ENCODE data around the gene APOBEC4.
"Not testable (repeated sequence)": the region's sequence is repeated elsewhere in the genome, so short reads cannot be mapped to it uniquely, and the experiment has no call there.

Gene APOBEC4

GRCh38 chr1:183632964-183633363, 20.2 kb downstream of the APOBEC4 start:
- DNase-seq, result no peak

GRCh38 chr1:183632114-183632513, 21.0 kb downstream of the APOBEC4 start:
- DNase-seq, result no peak

- no peak for DNase-seq
These were observed 22.4 kb downstream of the APOBEC4 start for GRCh38 chr1:183630748-183631147.

- no peak for DNase-seq
These were observed 24.6 kb downstream of the APOBEC4 start for GRCh38 chr1:183628537-183628936.

GRCh38 chr1:183626236-183626635, 26.9 kb downstream of the APOBEC4 start:
- DNase-seq, result not testable (repeated sequence)

- DNase-seq, result peak; percentile 60
These were observed 30.0 kb downstream of the APOBEC4 start for GRCh38 chr1:183622884-183623785.

GRCh38 chr1:183622013-183622412, 31.1 kb downstream of the APOBEC4 start:
- DNase-seq, result no peak

GRCh38 chr1:183620311-183620710, 32.8 kb downstream of the APOBEC4 start:
- DNase-seq, result no peak

GRCh38 chr1:183619781-183620180, 33.3 kb downstream of the APOBEC4 start:
- no peak for DNase-seq

- DNase-seq, result not testable (repeated sequence)
These were observed 34.9 kb downstream of the APOBEC4 start for GRCh38 chr1:183618202-183618601.

- not testable (repeated sequence) for DNase-seq
These were observed 40.1 kb downstream of the APOBEC4 start for GRCh38 chr1:183612975-183613374.

GRCh38 chr1:183612407-183612806, 40.7 kb downstream of the APOBEC4 start:
- DNase-seq, result no peak

- DNase-seq, result no peak
These were observed 42.1 kb downstream of the APOBEC4 start for GRCh38 chr1:183611021-183611420.

GRCh38 chr1:183609759-183610452, 43.2 kb downstream of the APOBEC4 start:
- no peak for DNase-seq

GRCh38 chr1:183609313-183609712, 43.8 kb downstream of the APOBEC4 start:
- peak; percentile 64 for DNase-seq

GRCh38 chr1:183607322-183607980, 45.7 kb downstream of the APOBEC4 start:
- DNase-seq, result no peak

- DNase-seq, result no peak
These were observed 47.2 kb downstream of the APOBEC4 start for GRCh38 chr1:183605904-183606303.

GRCh38 chr1:183604815-183605214, 48.3 kb downstream of the APOBEC4 start:
- no peak for DNase-seq

- DNase-seq, result no peak
These were observed 48.9 kb downstream of the APOBEC4 start for GRCh38 chr1:183604038-183604808.

- no peak for DNase-seq
These were observed 50.6 kb downstream of the APOBEC4 start for GRCh38 chr1:183602510-183602909.

- no peak for DNase-seq
These were observed 52.5 kb downstream of the APOBEC4 start for GRCh38 chr1:183600634-183601033.

- DNase-seq, result no peak
These were observed 53.0 kb downstream of the APOBEC4 start for GRCh38 chr1:183600136-183600535.

GRCh38 chr1:183598386-183598785, 54.7 kb downstream of the APOBEC4 start:
- no peak for DNase-seq
